ENCODE measurements around the gene STN1.

The STN1 gene

GRCh38 chr10:103936022-103936421 lies 18.0 kb upstream of the STN1 start:
- H3K4me3 ChIP-seq (ENCODE audit: low read depth, low read length): no peak overlapping the region
- no peak for TF ChIP-seq CTCF (IDR thresholded peaks at IDR 0.05; ENCODE audit: borderline replicate concordance, insufficient read depth, low read depth, low read length)

GRCh38 chr10:103934308-103934707 lies 16.3 kb upstream of the STN1 start:
- no peak for TF ChIP-seq CTCF (IDR thresholded peaks at IDR 0.05; ENCODE audit: borderline replicate concordance, insufficient read depth, low read depth, low read length)
- no peak overlapping the region for H3K4me3 ChIP-seq (ENCODE audit: low read depth, low read length)

GRCh38 chr10:103933557-103934121 lies 15.7 kb upstream of the STN1 start:
- no peak for TF ChIP-seq CTCF (IDR thresholded peaks at IDR 0.05; ENCODE audit: borderline replicate concordance, insufficient read depth, low read depth, low read length)

DNA sequence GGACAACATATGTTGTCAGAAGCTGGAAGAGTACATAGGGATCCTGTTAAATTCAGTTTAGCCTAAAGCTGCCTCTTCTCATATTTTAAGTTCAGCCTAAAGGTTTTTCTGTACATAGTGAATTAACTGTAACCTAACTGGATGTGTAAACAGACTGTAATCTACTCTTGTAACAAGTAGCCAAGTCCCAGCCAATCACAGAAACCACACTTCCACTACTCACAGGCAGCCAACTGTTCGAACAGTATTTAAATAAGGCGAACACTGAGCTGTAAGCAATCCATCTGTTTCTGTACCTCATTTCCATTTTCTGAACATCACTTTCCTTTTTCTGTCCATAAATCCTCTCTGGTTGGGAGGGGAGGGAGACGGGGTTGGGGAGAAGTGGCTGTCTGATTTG lies 15.0 kb upstream of the STN1 start:
- no peak overlapping the region for H3K4me3 ChIP-seq (ENCODE audit: low read depth, low read length)
- no peak for TF ChIP-seq CTCF (IDR thresholded peaks at IDR 0.05; ENCODE audit: borderline replicate concordance, insufficient read depth, low read depth, low read length)

More at GRCh38 chr10:103933557-103934121, 15.7 kb upstream of the STN1 start:
- no peak overlapping the region for H3K4me3 ChIP-seq (ENCODE audit: low read depth, low read length)

DNA sequence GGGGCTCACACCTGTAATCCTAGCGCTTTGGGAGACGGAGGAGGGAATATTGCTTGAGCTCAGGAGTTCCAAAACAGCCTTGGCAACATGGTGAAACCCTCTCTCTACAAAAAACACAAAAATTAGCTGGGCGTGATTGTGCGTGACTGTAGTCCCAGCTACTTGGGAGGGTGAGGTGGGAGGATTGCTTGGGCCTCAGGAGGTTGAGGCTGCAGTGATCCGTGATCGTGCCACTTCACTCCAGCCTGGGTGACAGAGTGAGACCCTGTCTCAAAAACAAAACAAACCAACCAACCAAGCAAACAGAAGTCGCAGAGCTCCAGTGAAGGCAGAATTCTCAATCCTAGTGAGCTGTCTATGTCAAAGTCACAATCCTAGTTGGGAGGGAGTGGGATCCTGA lies 14.3 kb upstream of the STN1 start:
- TF ChIP-seq CTCF (IDR thresholded peaks at IDR 0.05; ENCODE audit: borderline replicate concordance, insufficient read depth, low read depth, low read length): no peak
- H3K4me3 ChIP-seq (ENCODE audit: low read depth, low read length): no peak overlapping the region

DNA sequence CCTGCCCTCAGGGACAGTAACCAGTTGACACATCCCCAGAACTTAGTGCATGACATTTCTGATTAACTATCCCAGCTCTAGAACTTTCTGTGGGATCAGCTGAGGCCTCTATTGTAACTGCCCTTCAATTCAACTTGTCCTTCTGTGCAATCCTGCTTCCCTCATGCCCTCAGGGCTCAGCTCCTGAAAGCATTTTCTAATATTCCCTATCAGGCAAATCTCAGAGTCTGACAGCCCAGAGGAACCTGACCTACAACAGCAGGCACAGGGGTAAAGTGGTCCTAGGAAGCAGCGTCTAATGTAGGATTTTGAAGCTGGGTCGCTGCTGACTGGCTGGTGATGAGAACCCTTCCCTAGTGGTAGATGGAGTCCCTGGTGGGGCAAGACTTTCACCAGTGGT lies 13.6 kb upstream of the STN1 start:
- H3K4me3 ChIP-seq (ENCODE audit: low read depth, low read length): no peak overlapping the region
- TF ChIP-seq CTCF (IDR thresholded peaks at IDR 0.05; ENCODE audit: borderline replicate concordance, insufficient read depth, low read depth, low read length): no peak

GRCh38 chr10:103930881-103931280 lies 12.9 kb upstream of the STN1 start:
- no peak for TF ChIP-seq CTCF (IDR thresholded peaks at IDR 0.05; ENCODE audit: borderline replicate concordance, insufficient read depth, low read depth, low read length)
- H3K4me3 ChIP-seq (ENCODE audit: low read depth, low read length): no peak overlapping the region
